Measurements from ENCODE around the gene TOP1.
A peak's percentile ranks its signal among the peaks of the same experiment; 100 is the strongest.
"Not testable (repeated sequence)": the region's sequence is repeated elsewhere in the genome, so short reads cannot be mapped to it uniquely, and the experiment has no call there.

TOP1 gene

DNA sequence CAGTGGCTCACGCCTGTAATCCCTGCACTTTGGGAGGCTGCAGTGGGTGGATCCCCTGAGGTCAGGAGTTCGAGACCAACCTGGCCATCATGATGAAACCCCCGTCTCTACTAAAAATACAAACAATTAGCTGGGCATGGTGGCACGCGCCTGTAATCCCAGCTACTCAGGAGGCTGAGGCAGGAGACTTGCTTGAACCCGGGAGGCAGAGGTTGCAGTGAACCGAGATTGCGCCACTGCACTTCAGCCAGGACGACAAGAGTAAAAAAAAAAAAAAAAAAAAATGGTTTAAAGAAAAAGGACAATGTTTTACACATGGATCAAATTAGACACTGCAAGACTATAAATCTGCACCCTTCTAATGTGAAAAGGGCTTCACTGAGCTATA is 103.8 kb downstream of the TOP1 start:
- DNase-seq (ENCODE audit: low read depth), result not testable (repeated sequence)

DNA sequence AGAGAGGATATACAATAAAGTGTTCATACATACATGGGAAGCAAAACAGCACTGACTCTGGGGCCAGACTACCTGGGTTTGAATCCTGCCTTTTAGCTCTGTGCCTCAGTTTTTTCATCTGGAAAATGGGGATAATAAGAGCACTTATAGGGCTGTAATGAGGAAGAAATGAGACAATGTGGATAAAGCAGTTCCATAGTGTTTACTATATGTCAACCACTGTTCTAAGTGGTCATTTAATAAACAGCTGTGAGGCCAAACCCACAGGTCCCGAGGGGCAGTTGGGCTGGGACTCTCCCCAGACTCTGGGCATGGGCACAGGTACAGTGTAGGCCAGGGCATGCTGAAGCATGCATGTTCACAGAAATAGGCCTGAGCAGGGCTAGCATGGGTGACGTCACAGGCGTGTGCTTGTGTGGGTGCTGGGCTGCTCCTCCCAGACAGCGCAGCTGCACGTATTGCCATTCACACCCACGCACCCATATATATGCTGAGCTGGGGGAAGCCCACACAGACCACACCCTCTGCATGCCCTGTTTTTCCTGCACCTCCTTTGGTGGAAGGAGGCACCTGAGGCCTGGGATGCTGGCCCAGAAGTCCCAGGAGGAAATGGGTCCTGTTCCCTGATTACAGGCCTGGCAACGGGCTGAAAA is 105.2 kb downstream of the TOP1 start:
- DNase-seq (ENCODE audit: low read depth), result no peak

DNA sequence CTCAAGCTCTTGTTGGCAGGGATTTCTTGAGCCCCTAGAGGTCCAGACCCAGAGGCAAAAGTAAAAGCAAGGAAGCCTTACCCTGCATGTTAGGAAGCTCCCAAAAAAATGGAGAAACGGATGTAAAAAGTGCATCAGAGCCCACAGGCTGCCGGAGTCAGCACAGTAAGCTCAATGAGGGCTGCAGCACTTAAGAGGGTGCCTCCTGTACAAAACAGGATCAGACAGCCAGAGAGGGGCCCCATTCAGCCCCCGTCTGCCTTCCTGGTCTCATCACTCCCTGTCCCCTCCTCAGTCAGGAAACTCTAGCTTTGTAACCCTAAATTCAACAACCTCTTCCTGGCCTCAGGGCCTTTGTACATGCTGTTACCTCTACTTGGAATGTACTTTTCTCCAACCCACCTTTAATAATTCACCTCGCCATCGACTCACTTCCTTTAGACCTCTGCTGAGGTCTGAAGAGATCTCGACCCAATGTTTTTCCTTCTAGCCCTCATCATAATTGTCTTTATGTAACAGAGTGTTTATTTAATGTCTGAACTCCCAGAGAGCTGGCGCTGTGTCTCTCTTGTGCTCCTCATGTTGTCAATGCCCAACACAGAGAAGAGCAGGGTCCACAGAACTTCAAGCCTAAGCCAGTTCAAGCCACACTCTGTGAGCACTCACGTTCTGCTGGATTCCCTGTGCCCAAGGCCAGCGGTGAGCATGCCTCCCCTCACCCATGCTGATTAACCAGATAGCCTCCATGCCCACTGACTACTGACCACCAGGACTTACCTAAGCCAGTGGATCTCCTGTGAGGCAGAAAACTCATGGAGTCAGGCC is 106.0 kb downstream of the TOP1 start:
- no peak for DNase-seq (ENCODE audit: low read depth)

DNA sequence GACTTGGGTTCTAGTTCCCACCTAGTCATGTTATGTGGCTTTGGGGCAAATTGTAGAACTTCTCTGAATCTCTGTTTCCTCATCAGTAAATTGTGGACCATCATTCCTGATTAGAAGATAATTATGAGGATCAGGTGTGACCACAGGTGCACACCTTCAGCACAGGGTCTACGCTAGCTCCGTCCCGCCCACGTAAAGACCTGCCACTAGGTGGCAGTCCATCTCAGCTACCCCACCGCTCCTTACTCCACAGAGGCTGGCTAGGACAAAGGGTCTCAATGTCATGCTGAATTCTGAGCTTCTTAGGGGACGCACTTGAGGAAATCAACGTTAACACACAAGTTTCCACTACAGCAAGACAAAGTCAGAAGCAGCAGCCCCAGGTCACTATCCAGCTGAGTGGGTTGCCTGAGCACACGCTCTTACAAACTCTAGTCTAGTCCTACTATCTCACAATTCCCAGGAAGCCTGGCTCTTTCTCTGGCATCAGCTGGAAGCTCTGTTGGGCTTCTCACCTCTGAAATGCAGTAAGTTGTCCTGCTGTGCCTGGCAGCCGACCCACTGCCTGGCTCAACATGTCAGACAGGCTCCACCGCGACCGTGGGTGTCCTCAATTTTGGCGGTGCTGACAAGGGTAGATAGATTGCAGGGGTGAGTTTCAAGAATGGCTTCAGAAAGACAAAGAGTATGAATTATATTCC is 106.7 kb downstream of the TOP1 start:
- no peak for DNase-seq (ENCODE audit: low read depth)

DNA sequence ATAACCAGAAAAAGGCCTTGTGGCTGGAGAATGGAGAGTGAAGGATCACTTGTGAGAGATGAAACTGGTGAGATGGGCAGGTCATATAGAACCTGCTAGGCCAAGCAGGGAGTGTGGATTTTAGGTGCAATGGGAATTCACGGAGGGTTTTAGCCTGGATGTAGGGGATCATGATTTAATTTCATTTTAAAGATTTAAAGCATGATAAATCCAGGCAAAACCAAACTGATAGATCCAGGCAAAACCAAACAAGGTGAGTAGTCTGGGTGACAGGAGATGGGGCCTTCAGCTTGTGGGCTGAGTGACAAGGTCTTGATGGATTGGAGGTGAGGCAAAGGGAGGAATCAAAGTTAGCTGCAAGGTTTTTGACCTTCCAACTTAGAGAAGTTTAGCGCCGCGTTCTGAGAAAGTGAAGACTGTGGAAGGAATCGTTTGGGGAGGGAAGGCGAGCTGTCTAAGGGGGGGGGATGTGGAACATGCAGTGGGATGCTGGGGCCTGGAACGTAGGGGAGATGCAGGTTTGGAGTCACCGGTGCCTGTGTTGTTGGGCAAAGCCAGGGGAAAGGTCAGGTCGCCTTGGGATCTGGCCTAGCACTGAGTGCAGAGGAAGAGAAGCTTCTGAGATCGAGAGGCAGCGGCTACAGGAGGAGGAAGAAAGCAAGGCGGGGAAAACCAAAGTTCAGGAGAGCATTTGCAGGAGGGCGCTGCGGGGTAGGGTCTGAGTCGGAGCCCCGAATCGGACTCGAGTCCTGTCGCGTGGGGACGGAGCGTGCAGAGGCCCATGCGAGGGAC is 107.5 kb downstream of the TOP1 start:
- no peak for DNase-seq (ENCODE audit: low read depth)

DNA sequence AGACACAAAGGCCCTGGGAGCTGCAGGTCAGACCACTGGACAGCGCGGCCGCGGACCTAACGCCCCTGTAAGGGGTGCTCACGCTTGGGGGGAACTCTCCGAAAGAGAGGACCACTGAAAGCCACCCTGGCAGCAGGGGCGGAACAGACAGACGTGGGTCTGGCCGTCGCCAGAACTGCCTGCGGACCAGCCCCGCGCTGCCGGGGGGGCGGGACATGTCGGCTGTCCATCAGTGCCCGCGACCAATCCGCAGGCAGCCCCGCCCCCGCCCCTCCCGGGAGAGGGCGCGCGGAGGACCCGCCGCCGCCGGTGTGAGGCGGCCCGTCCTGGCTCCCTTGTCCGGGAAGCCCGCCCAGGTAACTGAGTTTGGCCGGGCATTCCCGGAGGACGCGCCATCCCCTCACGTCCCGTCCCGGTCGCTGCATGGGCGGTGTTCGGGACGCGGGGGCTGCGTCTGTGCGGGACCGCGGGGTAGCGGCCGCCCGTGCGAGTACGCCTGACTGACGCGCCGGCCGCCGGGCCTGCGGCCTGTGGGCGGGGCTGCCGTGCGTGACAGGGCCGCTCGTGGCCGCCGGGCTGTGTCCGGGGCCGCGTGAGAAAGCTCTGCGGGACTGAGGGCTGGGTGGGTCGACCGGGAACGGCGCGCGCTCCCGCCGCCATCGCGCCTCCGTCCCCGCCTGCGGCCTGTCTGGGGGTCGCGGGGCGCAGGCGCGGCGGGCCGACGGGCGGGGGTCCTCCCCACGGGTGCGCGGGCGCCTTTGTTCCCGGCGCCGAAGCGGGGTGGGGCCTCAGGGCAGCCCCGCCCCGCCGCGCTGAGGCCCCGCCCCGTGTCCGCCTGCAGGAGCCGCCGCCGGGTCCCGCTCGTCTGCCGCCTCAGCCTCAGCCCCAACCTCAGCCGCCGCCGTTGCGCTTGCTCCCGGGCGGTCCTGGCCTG is 108.3 kb downstream of the TOP1 start, which contains the start of gene PLCG1:
Gene PLCG1, plus strand, starts transcription at position 864 of the 934 bp plus-strand sequence. CDS start 99 bp downstream, outside the sequence.
- DNase-seq (ENCODE audit: low read depth), result peak; percentile 72

DNA sequence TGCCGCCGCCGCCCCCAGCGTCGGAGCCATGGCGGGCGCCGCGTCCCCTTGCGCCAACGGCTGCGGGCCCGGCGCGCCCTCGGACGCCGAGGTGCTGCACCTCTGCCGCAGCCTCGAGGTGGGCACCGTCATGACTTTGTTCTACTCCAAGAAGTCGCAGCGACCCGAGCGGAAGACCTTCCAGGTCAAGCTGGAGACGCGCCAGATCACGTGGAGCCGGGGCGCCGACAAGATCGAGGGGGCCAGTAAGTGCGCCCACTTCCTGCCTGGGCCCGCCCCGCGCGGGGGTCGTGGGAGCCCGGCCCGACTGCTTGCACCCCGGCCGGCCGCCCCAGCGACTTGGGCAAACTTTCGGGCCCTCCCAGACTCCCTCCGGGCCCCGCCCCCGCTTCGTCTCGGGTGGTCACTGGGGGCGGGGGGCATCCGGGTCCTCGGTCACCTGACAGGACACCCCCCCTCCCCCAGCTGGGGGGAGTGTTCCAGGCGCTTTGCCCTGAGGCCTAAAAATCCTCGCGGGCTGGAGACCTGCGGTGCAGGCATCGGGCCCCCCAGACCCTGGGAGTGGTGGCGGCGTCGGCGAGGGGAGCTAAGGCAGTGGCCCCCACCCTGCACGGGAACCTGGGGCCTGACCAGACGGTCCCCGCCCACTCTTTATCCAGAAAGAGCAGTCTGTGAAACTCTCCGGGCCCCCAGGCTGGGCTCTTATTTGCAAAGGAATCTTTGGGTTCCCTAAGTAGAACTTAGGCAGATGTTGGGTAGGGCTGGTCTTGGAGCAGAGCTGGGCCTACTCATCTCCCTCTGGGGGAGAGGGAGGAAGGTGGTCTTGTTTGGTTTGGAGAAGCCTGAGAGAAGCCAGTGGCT is 109.2 kb downstream of the TOP1 start:
- peak; percentile 33 for DNase-seq (ENCODE audit: low read depth)

DNA sequence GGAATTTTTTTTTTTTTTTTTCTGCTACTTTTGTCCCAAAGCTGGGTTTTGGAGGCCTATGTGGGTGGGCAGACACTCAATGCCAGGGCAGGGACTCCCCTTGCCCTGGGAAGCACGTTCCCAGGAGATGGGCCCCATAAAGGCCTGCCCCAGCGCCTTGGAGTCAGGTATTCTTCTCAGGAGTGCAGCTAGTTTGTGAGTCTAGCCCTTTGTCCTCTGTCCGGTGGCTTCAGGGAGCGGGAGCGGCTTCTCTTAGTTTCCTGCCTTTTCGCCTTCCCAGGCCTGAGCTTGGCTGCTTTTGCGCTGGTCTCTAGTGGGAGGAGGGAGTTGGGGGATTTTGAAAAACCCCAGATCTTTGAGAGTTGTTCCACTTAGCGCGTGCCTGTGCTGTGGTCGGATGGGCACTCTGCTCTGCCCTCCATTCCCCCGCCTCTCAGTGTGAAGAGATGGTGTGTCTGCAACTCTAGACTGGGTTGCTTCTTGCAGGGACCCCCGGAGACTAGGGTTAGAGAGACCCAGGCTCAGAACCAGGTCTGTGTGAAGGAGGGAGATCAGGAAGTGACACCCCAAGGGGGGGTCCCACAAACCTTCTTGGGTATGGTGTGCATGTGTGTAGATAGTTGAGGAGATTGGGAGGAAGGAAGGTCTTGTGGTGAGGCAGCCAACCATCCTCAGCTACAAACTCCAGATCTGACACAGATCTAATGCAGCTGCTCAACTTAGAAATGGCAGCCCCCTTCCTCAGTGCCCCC is 110.0 kb downstream of the TOP1 start:
- no peak for DNase-seq (ENCODE audit: low read depth)

DNA sequence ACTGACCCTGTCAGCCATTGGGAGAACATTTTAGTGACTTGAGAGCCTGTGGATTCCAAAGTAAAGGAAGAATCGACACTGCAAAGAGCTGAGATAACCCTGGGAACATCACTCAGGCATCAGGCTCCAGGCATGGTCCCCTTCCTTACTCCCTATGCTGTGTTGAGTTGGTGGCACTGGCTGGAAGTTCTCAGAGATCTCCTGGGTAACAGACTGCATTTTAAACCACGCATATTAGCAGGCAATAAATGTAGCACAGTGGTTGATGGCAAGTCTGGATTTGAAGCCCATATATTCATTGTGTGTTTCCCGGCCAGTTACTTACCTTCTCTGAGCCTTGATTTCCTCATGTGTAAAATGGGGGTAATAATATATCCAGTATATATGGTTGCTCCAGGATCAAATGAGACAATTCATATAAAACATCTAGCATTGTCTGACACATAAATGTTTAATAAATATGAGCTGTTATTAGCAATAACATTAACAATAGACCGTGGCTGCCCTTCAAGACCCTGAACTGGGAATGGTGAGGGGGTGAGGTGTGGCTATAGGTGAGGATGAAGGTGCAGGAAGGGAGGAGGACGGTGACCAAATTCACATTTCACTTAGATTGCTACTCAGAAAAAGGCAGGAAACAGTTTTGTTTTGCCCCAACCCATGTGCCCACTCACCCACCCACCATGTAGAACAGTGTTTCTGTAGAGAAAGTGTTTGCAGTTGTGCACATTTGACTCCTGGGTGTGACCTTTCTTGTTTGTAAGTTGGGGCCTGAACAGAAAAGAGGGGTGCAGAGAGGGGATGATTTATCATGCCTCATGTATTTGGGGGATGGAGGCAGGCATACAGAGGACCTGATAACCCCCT is 110.8 kb downstream of the TOP1 start:
- no peak for DNase-seq (ENCODE audit: low read depth)

DNA sequence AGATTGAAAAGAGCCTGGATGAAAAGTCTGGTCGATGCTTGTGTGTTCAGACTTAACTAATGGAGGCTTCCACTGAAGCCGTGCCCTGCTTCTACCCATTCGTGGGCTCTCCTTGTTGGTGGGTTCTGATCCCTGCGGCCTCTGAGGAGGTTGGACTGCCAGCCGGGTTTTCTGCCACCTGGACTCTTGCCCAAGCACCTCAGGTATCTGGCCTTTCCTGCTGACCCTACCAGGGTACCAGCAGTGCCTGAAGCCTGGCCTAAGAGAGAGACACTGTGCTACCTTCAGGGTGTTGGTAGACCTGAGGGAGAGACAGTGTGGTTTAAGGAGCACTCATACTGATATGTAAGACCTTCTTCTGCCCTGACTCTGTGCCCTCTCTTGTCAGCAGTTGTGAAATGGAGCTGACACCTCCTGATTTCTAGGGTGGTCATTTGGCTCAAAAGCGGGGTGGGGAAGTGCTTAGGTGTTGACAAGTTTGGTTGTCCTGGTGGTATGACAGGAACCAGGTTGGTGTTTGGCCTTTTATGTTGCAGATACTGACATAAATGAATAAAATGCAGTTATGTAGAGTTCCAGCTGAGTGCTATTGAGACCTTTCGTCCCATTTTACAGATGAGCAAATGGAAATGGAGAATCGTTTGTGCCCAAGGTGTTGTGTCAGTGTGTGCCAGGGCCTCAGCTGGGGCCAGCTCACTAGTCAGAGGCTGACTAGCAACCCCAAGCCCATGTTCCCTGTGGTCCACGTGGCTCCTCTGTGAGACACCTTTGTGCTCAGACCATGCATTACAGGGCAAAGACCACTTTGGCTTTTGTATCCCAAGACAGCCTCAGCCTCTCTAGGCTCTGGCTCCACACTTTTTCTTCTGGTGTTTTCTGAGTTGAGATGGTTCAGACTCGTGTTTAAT is 111.9 kb downstream of the TOP1 start:
- no peak for DNase-seq (ENCODE audit: low read depth)

DNA sequence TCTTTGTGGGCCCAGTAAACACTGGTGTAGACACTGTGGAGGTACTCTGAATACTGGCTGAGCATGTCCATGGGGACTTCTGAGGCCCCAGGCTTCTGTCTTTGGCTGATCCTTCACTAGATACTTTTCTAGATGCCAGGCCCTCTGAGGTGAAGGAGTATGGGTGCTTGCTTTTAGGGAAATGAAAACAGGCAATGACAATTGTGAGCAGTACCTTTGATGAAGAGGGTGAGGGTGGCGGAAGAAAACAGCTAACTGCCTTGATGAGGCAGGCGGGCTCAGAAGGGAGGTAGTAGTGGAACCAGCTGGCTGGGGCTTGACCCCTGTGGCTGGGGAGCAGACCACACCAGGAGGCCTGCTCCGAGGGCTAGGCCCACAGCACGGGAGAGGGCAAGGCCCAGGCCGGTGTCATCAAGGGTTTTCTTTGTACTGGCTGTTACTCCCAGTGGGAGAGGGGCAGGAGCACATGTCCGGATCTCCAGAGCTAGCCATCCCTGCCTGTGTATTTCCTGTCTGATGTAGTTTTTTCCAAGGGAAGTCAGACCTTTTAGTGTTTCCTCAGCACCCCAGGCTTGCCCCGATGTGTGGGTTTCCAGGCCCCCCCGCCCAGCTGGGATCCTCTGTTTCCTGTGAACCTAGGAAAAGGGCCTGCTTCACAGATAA is 112.7 kb downstream of the TOP1 start:
- DNase-seq (ENCODE audit: low read depth), result no peak

DNA sequence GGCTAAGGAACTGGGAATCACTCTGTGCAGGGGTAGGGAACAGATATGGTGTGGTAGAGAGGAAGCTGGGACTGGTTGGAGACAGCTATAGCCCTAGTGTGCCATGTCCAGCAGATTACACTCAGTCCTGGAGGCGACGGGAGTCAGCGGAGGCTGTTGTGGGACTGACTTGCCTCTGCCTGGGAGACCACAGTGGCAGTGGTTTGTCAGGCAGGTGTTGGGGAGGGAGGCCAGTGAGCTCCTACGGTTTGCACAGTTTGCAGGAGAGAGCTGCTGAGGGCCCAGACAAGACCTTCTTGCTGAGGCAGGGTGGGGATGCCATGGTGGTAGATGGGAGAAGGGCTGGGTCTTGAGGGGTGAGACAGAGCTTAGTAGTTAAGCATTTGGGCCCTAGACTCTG is 113.6 kb downstream of the TOP1 start:
- DNase-seq (ENCODE audit: low read depth), result no peak

DNA sequence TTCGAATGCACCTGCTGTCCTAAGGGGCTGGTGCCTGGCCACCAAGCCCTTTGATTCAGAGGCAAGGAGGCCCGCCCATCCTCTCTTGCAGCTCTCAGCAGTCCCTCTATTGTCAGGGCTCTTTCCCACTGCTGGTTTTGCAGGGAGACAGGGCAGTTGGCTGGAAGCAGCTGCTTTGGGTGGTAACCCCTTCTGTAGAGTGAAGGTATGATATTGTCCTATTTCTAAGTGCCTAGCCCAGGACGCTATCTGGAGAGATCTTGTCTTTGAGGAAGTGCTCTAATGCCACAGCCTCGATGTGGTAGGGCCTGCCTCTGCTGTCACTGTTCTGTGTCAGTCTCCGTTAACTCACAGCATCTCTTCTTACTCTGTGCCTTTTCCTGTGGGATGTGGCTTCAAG is 114.3 kb downstream of the TOP1 start:
- DNase-seq (ENCODE audit: low read depth), result no peak

DNA sequence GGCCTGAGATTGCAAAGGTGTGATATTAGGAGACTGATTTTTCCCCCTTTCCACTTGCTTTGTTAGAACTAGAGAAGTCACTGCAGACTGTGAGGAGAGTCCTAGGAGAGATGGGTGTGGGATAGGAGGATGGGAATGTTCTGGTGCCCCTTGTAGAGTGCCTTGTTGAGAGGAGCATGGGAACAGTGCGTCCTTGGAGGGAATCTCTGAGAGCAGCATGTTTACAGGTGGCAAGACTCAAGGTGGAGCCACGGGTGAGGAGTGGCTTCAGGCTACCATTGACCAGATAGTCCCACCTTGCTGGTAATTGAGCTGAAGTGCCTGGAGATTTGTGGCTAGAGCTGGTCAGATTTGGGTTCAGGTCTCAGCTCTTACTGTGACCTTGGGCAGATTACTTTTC is 114.7 kb downstream of the TOP1 start:
- DNase-seq (ENCODE audit: low read depth), result no peak

DNA sequence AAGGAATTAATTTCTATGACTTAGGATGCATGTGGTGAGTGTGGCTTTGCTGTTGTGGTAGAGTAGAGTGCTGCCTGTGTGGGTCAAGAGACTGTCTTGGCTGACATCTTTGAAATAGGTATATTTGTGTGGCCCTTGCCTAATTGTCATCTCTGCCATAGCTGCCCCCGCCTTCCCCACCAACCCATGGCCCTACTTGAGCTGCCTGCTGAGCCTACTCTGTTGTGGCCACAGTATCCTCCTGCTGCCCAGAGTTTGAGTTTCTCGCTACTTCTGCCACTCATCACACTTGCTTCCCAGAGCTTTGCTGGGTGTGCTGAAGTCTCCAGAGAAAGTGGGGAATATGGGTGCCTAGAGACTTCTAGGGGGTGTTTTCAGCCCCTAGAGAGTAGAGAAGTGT is 116.7 kb downstream of the TOP1 start:
- no peak for DNase-seq (ENCODE audit: low read depth)

DNA sequence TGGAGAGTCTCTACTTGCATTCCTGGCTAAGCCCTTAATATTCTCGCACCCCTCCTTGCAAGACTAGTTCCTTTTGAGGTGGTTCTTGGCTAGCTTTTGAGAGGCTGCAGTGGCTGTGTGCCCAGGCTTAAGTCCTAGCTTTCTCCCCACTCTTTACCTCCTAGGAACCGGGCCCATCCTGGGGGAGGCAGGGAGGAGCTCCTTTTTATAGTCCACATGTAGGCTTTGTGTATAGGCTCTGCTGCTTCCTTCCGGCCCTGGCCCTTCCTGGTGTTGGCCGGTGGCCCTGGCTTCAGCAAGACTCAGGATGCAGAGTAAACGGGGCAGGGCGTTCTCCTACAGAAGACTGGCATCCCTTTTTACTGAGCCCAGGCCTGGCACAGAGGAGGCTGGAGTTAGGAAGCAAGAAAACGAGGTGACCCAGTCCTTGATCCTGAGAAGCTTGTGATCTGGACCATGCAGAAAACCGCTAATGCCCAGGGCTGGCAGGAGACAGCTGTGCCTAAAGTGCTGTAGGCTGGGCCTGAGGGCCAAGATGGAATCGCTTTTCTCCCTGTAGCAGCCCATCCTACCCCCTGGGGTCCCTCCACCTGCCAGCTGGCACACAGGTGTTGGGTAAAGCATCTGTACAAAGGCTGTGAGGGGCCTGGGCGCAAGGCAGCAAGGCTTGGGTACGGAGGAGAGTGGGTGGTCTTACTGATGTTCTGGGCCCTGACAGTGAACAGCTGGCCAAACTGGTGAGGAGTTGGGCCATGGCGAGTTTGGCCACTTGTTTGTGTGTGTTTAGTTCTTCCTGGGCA is 117.4 kb downstream of the TOP1 start:
- no peak for DNase-seq (ENCODE audit: low read depth)
